IMR-90 (cell line): ENCODE measurements around the gene LRRC15. TPM values are rescaled to one million over a fixed set of nuclear protein-coding genes. Genes with fewer than 3 reads are reported as not detected.

Source experiments
- ATAC-seq: fragments of 200-7000 bp; cut with Tn5 transposase; 2 replicates; pipeline ENCODE4 v1.9.1; 2020; ENCODE audit warnings: low read depth, mild to moderate bottlenecking, moderate library complexity
- BruUV-seq: library from RNA; stranded (reverse); fragments of 400-500 nt; replicated peaks from 2 replicates; lab custom pipeline; 2021; lab: Mats Ljungman, UMichigan
- CTCF ChIA-PET: fragments of 300-600 bp; formaldehyde crosslinking; extraction: SDS; loops from one replicate; lab custom pipeline; 2021; ENCODE audit warnings: antibody characterized with exemption; lab: Yijun Ruan, JAX
- POLR2A ChIA-PET: fragments of 300-600 bp; sonication (Branson Sonifier 250); formaldehyde crosslinking; loops from one replicate; lab custom pipeline; 2022; ENCODE audit warnings: antibody characterized with exemption; ENCODE audit not compliant: unreplicated experiment; lab: Charles Lee
- DNase-seq: peaks from one replicate; pipeline ENCODE4 v3.0.0; 2013
- H2AFZ ChIP-seq: replicated peaks from 2 replicates; pipeline ENCODE3; 2013; ENCODE audit warnings: low read length, mild to moderate bottlenecking; ENCODE audit not compliant: poor library complexity
- H2AK5ac ChIP-seq: 2 replicates; pipeline ENCODE4 v1.6.1; 2013; ENCODE audit warnings: low read depth, low read length, inconsistent platforms
- H2AK9ac ChIP-seq: replicated peaks from 2 replicates; pipeline ENCODE3; 2013; ENCODE audit warnings: mild to moderate bottlenecking, low read depth, low read length, moderate library complexity; ENCODE audit not compliant: poor library complexity
- H2BK120ac ChIP-seq: 2 replicates; pipeline ENCODE4 v1.6.1; 2013; ENCODE audit warnings: low read depth, low read length, inconsistent platforms
- H2BK15ac ChIP-seq: 3 replicates; pipeline ENCODE4 v1.6.1; 2013; ENCODE audit warnings: low read depth, low read length, inconsistent platforms
- H2BK20ac ChIP-seq: 2 replicates; pipeline ENCODE4 v1.6.1; 2013; ENCODE audit warnings: low read depth, mild to moderate bottlenecking, inconsistent platforms, low read length, moderate library complexity
- H2BK5ac ChIP-seq: 2 replicates; pipeline ENCODE4 v1.6.1; 2013; ENCODE audit warnings: mild to moderate bottlenecking, low read depth, low read length, inconsistent platforms; ENCODE audit not compliant: poor library complexity, severe bottlenecking
- H3K14ac ChIP-seq: replicated peaks from 2 replicates; pipeline ENCODE4 v1.6.1; 2013; ENCODE audit warnings: low read depth, low read length, inconsistent platforms
- H3K18ac ChIP-seq: 2 replicates; pipeline ENCODE4 v1.6.1; 2013; ENCODE audit warnings: low read depth, low read length, control low read depth
- H3K23ac ChIP-seq: 2 replicates; pipeline ENCODE4 v1.6.1; 2013; ENCODE audit warnings: low read depth, low read length, inconsistent platforms
- H3K27ac ChIP-seq: 2 replicates; pipeline ENCODE4 v1.5.1; 2013; ENCODE audit warnings: mild to moderate bottlenecking, control low read depth, low read length; ENCODE audit not compliant: insufficient read depth
- H3K27me3 ChIP-seq: 2 replicates; pipeline ENCODE4 v1.6.1; 2013; ENCODE audit warnings: low read length; ENCODE audit not compliant: control insufficient read depth, insufficient read depth
- H3K36me3 ChIP-seq: 2 replicates; pipeline ENCODE4 v1.6.1; 2013; ENCODE audit warnings: low read length, mixed read lengths; ENCODE audit not compliant: control insufficient read depth, insufficient read depth
- H3K4ac ChIP-seq: 2 replicates; pipeline ENCODE4 v1.6.1; 2013; ENCODE audit warnings: low read depth, low read length, inconsistent platforms
- H3K4me1 ChIP-seq: 2 replicates; pipeline ENCODE4 v1.6.1; 2013; ENCODE audit warnings: low read length, mixed read lengths; ENCODE audit not compliant: control insufficient read depth, insufficient read depth
- H3K4me2 ChIP-seq: 2 replicates; pipeline ENCODE4 v1.6.1; 2013; ENCODE audit warnings: low read depth, mild to moderate bottlenecking, control low read depth, low read length, moderate library complexity
- H3K4me3 ChIP-seq: 2 replicates; pipeline ENCODE4 v1.5.1; 2013; ENCODE audit warnings: low read depth, mild to moderate bottlenecking, control low read depth, low read length, moderate library complexity; ENCODE audit not compliant: insufficient read depth
- H3K56ac ChIP-seq: 2 replicates; pipeline ENCODE4 v1.6.1; 2013; ENCODE audit warnings: low read length, inconsistent platforms; ENCODE audit not compliant: insufficient read depth; ENCODE audit errors: extremely low read depth
- H3K79me1 ChIP-seq, 2 experiments: 2 replicates each; pipeline ENCODE4 v1.6.1; 2013; ENCODE audit warnings: low read length in 2 of 2, inconsistent platforms in 1 of 2, low read depth in 1 of 2
- H3K9ac ChIP-seq: 2 replicates; pipeline ENCODE4 v1.6.1; 2013; ENCODE audit warnings: low read depth, low read length, control low read depth
- H3K9me1 ChIP-seq: 2 replicates; pipeline ENCODE4 v1.6.1; 2013; ENCODE audit warnings: low read length, inconsistent platforms; ENCODE audit not compliant: insufficient read depth
- H3K9me3 ChIP-seq: 2 replicates; pipeline ENCODE4 v1.6.1; 2013; ENCODE audit warnings: low read length; ENCODE audit not compliant: control insufficient read depth, insufficient read depth
- H4K20me1 ChIP-seq: 2 replicates; pipeline ENCODE4 v1.6.1; 2013; ENCODE audit warnings: low read length, inconsistent platforms; ENCODE audit not compliant: insufficient read depth
- H4K5ac ChIP-seq: 2 replicates; pipeline ENCODE4 v1.6.1; 2013; ENCODE audit warnings: mild to moderate bottlenecking, low read depth, low read length, control low read depth
- H4K8ac ChIP-seq, 2 experiments: 2 replicates each; pipeline ENCODE4 v1.6.1; 2013; ENCODE audit warnings: low read depth in 2 of 2, low read length in 2 of 2, control low read depth in 1 of 2, inconsistent platforms in 1 of 2
- H4K91ac ChIP-seq: 2 replicates; pipeline ENCODE4 v1.6.1; 2013; ENCODE audit warnings: low read depth, low read length, inconsistent platforms; ENCODE audit not compliant: insufficient read depth
- CHD1 ChIP-seq: IDR thresholded peaks from 2 replicates; pipeline ENCODE4 v1.6.1; 2012; ENCODE audit warnings: low read depth, low read length, improper control_type of control experiment
- MAZ ChIP-seq: IDR thresholded peaks from 2 replicates; pipeline ENCODE4 v1.6.1; 2012; ENCODE audit warnings: low read depth, mild to moderate bottlenecking, low read length, improper control_type of control experiment, moderate library complexity, borderline replicate concordance
- POLR2A ChIP-seq: IDR thresholded peaks from 2 replicates; pipeline ENCODE4 v1.6.1; 2012; ENCODE audit warnings: mild to moderate bottlenecking, low read depth, low read length
- RFX5 ChIP-seq: IDR thresholded peaks from 2 replicates; pipeline ENCODE4 v1.8.0; 2012; ENCODE audit warnings: low read depth, mild to moderate bottlenecking, low read length, moderate library complexity
- SMC3 ChIP-seq: fragments of 150-350 bp; IDR thresholded peaks from 2 replicates; pipeline ENCODE4 v1.6.1; 2016; ENCODE audit warnings: low read depth, mild to moderate bottlenecking, antibody characterized with exemption, low read length, moderate library complexity
- WGBS, 2 experiments: methylation state at CpG; one replicate each; pipeline versions ENCODE4 v1.1.5 to v1.1.7; 2013; ENCODE audit warnings: missing lambda C conversion rate in 2 of 2; ENCODE audit not compliant: insufficient read length in 1 of 2; ENCODE audit errors: extremely low coverage in 2 of 2; 5-methylcytosine and 5-hydroxymethylcytosine counted together
- dilution Hi-C: fragments of 300-500 bp; cut with HindIII; formaldehyde crosslinking; loops from one replicate; pipeline ENCODE4 v1.14.3; 2018; ENCODE audit warnings: low sequenced_read_pairs; ENCODE audit not compliant: unreplicated experiment
- in situ Hi-C: fragments of 300-500 bp; cut with MboI; formaldehyde crosslinking; loops from 3 replicates; pipeline ENCODE4 v1.14.3; 2019; ENCODE audit warnings: low sequenced_read_pairs, inconsistent platforms, mixed read lengths
- intact Hi-C: fragments of 100-400 bp; cut with micrococcal nuclease; formaldehyde crosslinking; loops from 2 replicates; pipeline ENCODE4 v1.10.0; 2022
- polyA plus RNA-seq, 3 experiments: library from polyadenylated mRNA; depleted of rRNA; stranded (reverse); fragments of >200 nt; gene quantifications; 2 replicates each; pipeline ENCODE4 v1.2.3, GENCODE V29; 2012; ENCODE audit warnings: low replicate concordance in 1 of 3
- total RNA-seq: library from RNA; depleted of rRNA; stranded (reverse); fragments of >200 nt; gene quantifications from 2 replicates; pipeline ENCODE4 v1.2.3, GENCODE V29; 2012
- TF ChIP-seq, protein P1 (sequence below): fragments of 150-350 bp; IDR thresholded peaks from 2 replicates; pipeline ENCODE4 v1.6.1; 2017; ENCODE audit warnings: mild to moderate bottlenecking, antibody characterized with exemption, low read length, low read depth

LRRC15 gene
- total and polyA plus RNA-seq, 2 of the 4 experiments (the other 2 are of a cell fraction) = 2.5 to 9.0 TPM

DNA sequence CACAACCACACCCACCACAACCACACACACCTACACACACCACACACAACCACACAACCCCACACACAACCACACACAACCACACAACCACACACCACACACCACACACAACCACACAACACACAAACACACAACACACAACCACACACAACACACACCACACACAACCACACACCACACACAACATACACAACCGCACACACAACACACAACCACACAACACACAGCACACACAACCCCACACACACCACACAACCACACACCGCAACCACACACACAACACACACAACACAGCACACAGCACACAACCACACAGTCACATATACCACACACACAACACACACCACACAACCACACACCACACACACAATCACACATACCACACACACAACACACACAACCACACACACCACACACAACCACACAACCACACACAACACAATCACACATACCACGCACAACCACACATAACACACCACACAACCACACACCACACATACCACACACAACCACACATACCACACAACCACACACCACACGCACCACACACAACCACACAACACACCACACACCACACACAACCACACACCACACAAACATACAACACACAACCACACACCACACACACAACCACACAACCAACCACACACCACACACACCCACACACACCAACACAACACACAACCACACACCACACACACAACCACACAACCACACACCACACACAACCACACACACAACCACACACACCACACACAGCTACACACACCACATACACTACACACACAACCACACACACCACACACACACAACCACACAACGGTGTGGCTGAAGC is 42.1 kb downstream of the LRRC15 start:
- no TSS peak for BruUV-seq
- DNase-seq (peak; percentile 29), ATAC-seq (no peak)
- Histone ChIP-seq H3K9ac (no peak overlapping the region), H2AK9ac (peak overlapping the region; percentile 44), H3K4ac (peak overlapping the region; percentile 15), H3K9me3 (no peaks in the 10 kb centered on the region), H3K9me1 (peaks cover 29% of the 10 kb centered on the region), H3K27ac (no peak overlapping the region), H3K4me3 (no peak overlapping the region), H3K79me1 (peaks cover 0 to 8% of the 10 kb centered on the region in 2 experiments; a peak in 1 of 4 replicates), H3K56ac (no peak overlapping the region), H3K36me3 (no peaks in the 10 kb centered on the region), H2BK15ac (peak overlapping the region; percentile 54; the same call in 1 of the 3 replicates), H4K91ac (no peak overlapping the region), H2AK5ac (peak overlapping the region; percentile 93), H2AFZ (peak overlapping the region; percentile 29), H4K5ac (no peak overlapping the region), H3K4me2 (no peak overlapping the region), H2BK20ac (no peak overlapping the region; the same call in 1 of the 2 replicates), H3K18ac (no peak overlapping the region), H3K14ac (peak overlapping the region; percentile 1; the same call in 1 of the 2 replicates), H3K4me1 (peaks cover 18% of the 10 kb centered on the region), H3K27me3 (no peaks in the 10 kb centered on the region), H2BK120ac (no peak overlapping the region), H2BK5ac (peak overlapping the region; percentile 89), H3K23ac (0 out of 2 replicates have a peak overlapping the region, but pooled peaks have one; percentile 46), H4K8ac (no peak overlapping the region), H4K20me1 (peaks cover 3% of the 10 kb centered on the region; the same call in 1 of the 2 replicates)
- intact Hi-C loops (no loop called here), in situ Hi-C loops (loop anchor here (25.0 kb wide), 1 partner anchor 535 kb away; no protein-coding TSS in a partner anchor), dilution Hi-C loops (no loop called here)
- 93% methylated on average over 3 of the region's 5 CpGs; no CpG with 5 or more reads in 1 of the 2 experiments for WGBS, 2 experiments
- ChIA-PET POLR2A (no interaction called here), CTCF (interaction anchor here (0.6 kb wide), 1 partner anchor 316 kb away, joined by 3 read pairs; no protein-coding TSS in a partner anchor)
- TF ChIP-seq SMC3 (no peak), CHD1 (no peak), MAZ (no peak), RFX5 (no peak), POLR2A (no peak)
- TF ChIP-seq, protein P1, sequence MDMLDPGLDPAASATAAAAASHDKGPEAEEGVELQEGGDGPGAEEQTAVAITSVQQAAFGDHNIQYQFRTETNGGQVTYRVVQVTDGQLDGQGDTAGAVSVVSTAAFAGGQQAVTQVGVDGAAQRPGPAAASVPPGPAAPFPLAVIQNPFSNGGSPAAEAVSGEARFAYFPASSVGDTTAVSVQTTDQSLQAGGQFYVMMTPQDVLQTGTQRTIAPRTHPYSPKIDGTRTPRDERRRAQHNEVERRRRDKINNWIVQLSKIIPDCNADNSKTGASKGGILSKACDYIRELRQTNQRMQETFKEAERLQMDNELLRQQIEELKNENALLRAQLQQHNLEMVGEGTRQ = no peak
